ENCODE data around the gene LUZP1.

- TF ChIP-seq CTCF (IDR thresholded peaks at IDR 0.05) (no peak), POLR2A (IDR thresholded peaks at IDR 0.05) (no peak)
These were observed 19.8 kb upstream of the LUZP1 start for GRCh38 chr1:23188434-23188884.

All from adrenal gland (tissue), 5 donors.